ENCODE results near the gene TRMT1. TPM values are rescaled to one million over a fixed set of nuclear protein-coding genes. Genes with fewer than 3 reads are reported as not detected.

The TRMT1 gene
- polyA plus RNA-seq, 3 donors: 14.5 to 94.7 (median 14.5) TPM

GRCh38 chr19:13097033-13097462, 19.5 kb downstream of the TRMT1 start:
- Histone ChIP-seq H3K9me3 (replicated peaks in 1 of 2; ENCODE audit: control insufficient read depth in 1 of 2, insufficient read depth in 1 of 2, low read length in 2 of 2) (no peaks in the 10 kb centered on the region), H3K9ac (ENCODE audit: insufficient read depth, low read length, poor library complexity, severe bottlenecking) (peak overlapping the region; percentile 86), H3K27me3 (ENCODE audit: control insufficient read depth in 2 of 2, insufficient read depth in 2 of 2, low read length in 2 of 2) (no peaks in the 10 kb centered on the region), H3K4me3 (replicated peaks in 1 of 3; ENCODE audit: low read depth in 2 of 3, low read length in 3 of 3) (peak overlapping the region; percentile 61 to 84 (median 78)), H2AFZ (ENCODE audit: insufficient read depth, low read depth, low read length, poor library complexity, severe bottlenecking) (no peak overlapping the region), H3K27ac (ENCODE audit: low read depth in 1 of 2, low read length in 2 of 2) (peak overlapping the region; percentile 90 to 98), H3K79me2 (ENCODE audit: insufficient read depth, low read length) (peaks cover 54% of the 10 kb centered on the region), H3K4me2 (replicated peaks; ENCODE audit: extremely low read depth, low read length, poor library complexity, severe bottlenecking) (peak overlapping the region; percentile 100), H3K36me3 (replicated peaks in 1 of 2; ENCODE audit: control insufficient read depth in 1 of 2, insufficient read depth in 2 of 2, low read length in 2 of 2) (peaks cover 3 to 11% of the 10 kb centered on the region in 2 donors), H4K20me1 (ENCODE audit: insufficient read depth, low read length) (peaks cover 21% of the 10 kb centered on the region), H3K4me1 (ENCODE audit: control insufficient read depth in 1 of 2, insufficient read depth in 2 of 2, low read length in 2 of 2) (peaks cover 58 to 74% of the 10 kb centered on the region in 2 donors)
- peak in 1 of 3 donors; percentile 47 for DNase-seq
- Mint-ChIP-seq H3K36me3 (peaks cover 7 to 9% of the 10 kb centered on the region in 2 donors), H3K4me1 (peaks cover 46% of the 10 kb centered on the region), H3K9me3 (no peaks in the 10 kb centered on the region), H3K4me3 (peak overlapping the region; percentile 87 to 95), H3K27me3 (ENCODE audit: low read depth in 3 of 3) (peaks cover 0 to 1% (median 1%) of the 10 kb centered on the region in 3 donors), H3K27ac (peak overlapping the region; percentile 83 to 98 (median 92))
- TF ChIP-seq, protein P1, sequence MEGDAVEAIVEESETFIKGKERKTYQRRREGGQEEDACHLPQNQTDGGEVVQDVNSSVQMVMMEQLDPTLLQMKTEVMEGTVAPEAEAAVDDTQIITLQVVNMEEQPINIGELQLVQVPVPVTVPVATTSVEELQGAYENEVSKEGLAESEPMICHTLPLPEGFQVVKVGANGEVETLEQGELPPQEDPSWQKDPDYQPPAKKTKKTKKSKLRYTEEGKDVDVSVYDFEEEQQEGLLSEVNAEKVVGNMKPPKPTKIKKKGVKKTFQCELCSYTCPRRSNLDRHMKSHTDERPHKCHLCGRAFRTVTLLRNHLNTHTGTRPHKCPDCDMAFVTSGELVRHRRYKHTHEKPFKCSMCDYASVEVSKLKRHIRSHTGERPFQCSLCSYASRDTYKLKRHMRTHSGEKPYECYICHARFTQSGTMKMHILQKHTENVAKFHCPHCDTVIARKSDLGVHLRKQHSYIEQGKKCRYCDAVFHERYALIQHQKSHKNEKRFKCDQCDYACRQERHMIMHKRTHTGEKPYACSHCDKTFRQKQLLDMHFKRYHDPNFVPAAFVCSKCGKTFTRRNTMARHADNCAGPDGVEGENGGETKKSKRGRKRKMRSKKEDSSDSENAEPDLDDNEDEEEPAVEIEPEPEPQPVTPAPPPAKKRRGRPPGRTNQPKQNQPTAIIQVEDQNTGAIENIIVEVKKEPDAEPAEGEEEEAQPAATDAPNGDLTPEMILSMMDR (IDR thresholded peaks at IDR 0.05): no peak
- 0% methylated on average over 9 of the region's 20 CpGs for WGBS (ENCODE audit: insufficient coverage)
- intact Hi-C loops (cut with micrococcal nuclease): loop anchor here in 1 of 2 donors (10.0 kb wide), 1 partner anchor 302 kb away; the partner anchor contains the start of gene JUNB

DNA sequence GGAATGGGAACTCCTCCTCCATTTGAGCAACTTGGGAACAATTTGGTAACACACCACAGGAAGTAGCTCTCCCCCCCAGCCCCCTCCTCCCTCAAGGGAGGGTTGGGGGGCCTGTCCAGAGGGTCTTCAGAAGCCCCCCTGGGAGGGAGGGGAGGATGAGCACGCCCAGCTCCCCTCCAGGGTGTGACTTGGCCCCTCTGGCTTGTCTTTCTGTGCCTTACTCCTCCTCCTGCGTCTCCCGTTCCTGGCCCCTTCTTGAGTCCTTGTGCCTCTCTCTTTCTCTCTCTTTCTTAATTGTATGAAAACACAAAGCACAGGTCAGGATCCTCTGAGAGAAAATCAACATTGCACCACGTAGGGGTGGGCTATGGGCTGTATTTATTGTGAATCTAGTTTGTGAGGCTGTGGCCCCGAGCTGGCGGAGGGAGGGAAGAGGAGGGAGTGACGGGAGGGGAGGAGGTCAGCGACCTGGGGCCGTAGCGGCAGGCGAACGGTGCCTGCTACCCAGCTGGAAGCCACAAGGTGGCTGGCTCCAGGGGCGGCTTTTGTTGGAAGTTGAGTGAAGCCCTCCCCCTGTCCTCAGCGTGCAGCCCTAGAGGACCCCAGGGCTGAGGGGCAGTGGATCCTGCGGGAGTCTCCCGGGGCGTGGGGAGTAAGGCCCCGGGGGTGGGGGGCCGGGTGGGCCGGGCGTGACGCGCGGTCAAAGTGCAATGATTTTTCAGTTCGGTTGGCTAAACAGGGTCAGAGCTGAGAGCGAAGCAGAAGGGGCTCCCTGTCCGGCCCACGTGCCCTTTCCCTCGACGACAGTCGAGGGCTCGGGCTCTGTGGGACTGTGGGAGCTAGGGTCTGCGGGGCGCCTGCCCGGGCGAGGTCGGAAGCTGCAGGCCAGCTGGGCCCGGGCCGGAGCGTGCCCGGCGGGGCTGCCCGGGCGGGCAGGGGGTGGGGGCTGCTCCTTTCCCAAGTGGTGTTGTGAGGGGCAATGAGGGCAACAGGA, 20.3 kb downstream of the TRMT1 start:
- H3K27ac ChIP-seq (ENCODE audit: low read depth in 1 of 2, low read length in 2 of 2): peak overlapping the region; percentile 90 to 98
- intact Hi-C loops (cut with micrococcal nuclease): loop anchor here in 1 of 2 donors (2.0 to 10.0 kb wide), 2 partner anchors 119 to 301 kb away; partner anchors contain the start of gene JUNB
- H3K36me3 Mint-ChIP-seq: peaks cover 7 to 9% of the 10 kb centered on the region in 2 donors
- peak overlapping the region; percentile 87 to 98 (median 93) for H3K27ac Mint-ChIP-seq
- DNase-seq: peak in 2 of 3 donors; percentile 50 to 57
- H3K9ac ChIP-seq (ENCODE audit: insufficient read depth, low read length, poor library complexity, severe bottlenecking): peak overlapping the region; percentile 86
- H3K4me1 ChIP-seq (ENCODE audit: control insufficient read depth in 1 of 2, insufficient read depth in 2 of 2, low read length in 2 of 2): peaks cover 50 to 65% of the 10 kb centered on the region in 2 donors
- peak overlapping the region; percentile 100 for H3K4me2 ChIP-seq (replicated peaks; ENCODE audit: extremely low read depth, low read length, poor library complexity, severe bottlenecking)
- peaks cover 3 to 11% of the 10 kb centered on the region in 2 donors for H3K36me3 ChIP-seq (replicated peaks in 1 of 2; ENCODE audit: control insufficient read depth in 1 of 2, insufficient read depth in 2 of 2, low read length in 2 of 2)
- no peaks in the 10 kb centered on the region for H3K27me3 ChIP-seq (ENCODE audit: control insufficient read depth in 2 of 2, insufficient read depth in 2 of 2, low read length in 2 of 2)
- H3K4me1 Mint-ChIP-seq: peaks cover 42% of the 10 kb centered on the region
- TF ChIP-seq, protein P1 (IDR thresholded peaks at IDR 0.05): peak; percentile 62
- H3K4me3 Mint-ChIP-seq: peak overlapping the region; percentile 87 to 96
- H3K79me2 ChIP-seq (ENCODE audit: insufficient read depth, low read length): peaks cover 46% of the 10 kb centered on the region
- peaks cover 1 to 5% (median 1%) of the 10 kb centered on the region in 3 donors for H3K27me3 Mint-ChIP-seq (ENCODE audit: low read depth in 3 of 3)
- peak overlapping the region; percentile 50 to 84 (median 78) for H3K4me3 ChIP-seq (replicated peaks in 1 of 3; ENCODE audit: low read depth in 2 of 3, low read length in 3 of 3)
- H4K20me1 ChIP-seq (ENCODE audit: insufficient read depth, low read length): peaks cover 12% of the 10 kb centered on the region
- H3K9me3 ChIP-seq (replicated peaks in 1 of 2; ENCODE audit: control insufficient read depth in 1 of 2, insufficient read depth in 1 of 2, low read length in 2 of 2): no peaks in the 10 kb centered on the region
- no peaks in the 10 kb centered on the region for H3K9me3 Mint-ChIP-seq
- H2AFZ ChIP-seq (ENCODE audit: insufficient read depth, low read depth, low read length, poor library complexity, severe bottlenecking): peak overlapping the region; percentile 72
- under 1% methylated on average over 31 of the region's 44 CpGs for WGBS (ENCODE audit: insufficient coverage)

Measured in CD14-positive monocyte (primary cell).